ENCODE measurements around the gene TUSC2.

Gene TUSC2

DNA sequence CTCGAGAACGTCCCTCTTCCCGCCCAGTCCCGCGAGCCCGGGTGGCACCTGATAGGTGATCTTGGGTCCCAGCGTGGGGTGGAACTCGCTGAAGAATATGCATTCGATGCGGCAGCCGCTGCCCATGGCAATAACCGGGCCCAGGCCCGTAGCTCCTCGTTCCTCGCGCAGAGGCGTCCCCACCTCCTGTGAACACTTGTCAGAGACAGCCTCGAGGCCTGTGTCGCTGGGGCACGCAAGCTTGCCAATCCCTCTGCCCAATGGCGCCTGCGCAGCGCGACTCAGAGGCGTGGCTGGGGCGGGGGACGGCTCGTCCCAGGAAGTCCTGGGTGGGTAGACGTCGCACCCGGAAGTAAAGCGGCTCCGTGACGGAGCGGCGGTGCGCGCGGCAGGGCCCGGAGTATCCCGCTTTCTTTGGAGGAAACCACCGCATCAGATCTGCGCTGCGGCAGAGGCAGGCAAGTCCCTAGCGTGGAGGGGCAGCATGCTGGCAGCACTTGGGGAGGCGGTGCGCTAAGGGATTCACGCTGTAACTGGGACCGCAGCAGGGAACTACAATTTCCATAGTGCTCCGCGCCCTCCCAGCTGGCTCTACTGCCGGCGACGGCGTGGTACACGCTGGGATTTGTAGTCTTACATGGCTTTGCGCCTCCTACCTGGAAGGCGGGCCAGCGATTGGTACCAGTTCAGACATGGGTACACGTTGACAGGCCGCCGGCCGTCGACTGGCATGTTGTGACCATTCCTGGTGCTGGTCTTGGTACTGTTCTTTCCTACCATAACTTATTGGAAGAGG is 22.7 kb upstream of the TUSC2 start, which contains the start of the genes CYB561D2 and NPRL2:
Gene CYB561D2, plus strand, starts transcription at position 336 of the 796 bp plus-strand sequence. CDS start 572 bp downstream, outside the sequence.
Gene NPRL2, minus strand, starts transcription at position 249 of the 796 bp plus-strand sequence. Its CDS starts 123 bp downstream, at position 126.
- ATAC-seq (ENCODE audit: insufficient read depth, low read depth) = peak; percentile 89
- peaks cover 58% of the 10 kb centered on the region for H3K36me3 ChIP-seq (ENCODE audit: insufficient read depth, low read length)
- H3K27ac ChIP-seq (ENCODE audit: low read length) = peak within 1 kb of the TSS; percentile 93
- H3K79me2 ChIP-seq (ENCODE audit: insufficient read depth, low read length) = peaks cover 51% of the 10 kb centered on the region
- no peaks in the 10 kb centered on the region for H3K27me3 ChIP-seq (ENCODE audit: insufficient read depth, low read length, poor library complexity)
- H2AFZ ChIP-seq (ENCODE audit: low read depth, low read length) = peak within 1 kb of the TSS; percentile 90
- H3K4me1 ChIP-seq (ENCODE audit: insufficient read depth, low read length) = peaks cover 42% of the 10 kb centered on the region
- TF ChIP-seq, protein P1, sequence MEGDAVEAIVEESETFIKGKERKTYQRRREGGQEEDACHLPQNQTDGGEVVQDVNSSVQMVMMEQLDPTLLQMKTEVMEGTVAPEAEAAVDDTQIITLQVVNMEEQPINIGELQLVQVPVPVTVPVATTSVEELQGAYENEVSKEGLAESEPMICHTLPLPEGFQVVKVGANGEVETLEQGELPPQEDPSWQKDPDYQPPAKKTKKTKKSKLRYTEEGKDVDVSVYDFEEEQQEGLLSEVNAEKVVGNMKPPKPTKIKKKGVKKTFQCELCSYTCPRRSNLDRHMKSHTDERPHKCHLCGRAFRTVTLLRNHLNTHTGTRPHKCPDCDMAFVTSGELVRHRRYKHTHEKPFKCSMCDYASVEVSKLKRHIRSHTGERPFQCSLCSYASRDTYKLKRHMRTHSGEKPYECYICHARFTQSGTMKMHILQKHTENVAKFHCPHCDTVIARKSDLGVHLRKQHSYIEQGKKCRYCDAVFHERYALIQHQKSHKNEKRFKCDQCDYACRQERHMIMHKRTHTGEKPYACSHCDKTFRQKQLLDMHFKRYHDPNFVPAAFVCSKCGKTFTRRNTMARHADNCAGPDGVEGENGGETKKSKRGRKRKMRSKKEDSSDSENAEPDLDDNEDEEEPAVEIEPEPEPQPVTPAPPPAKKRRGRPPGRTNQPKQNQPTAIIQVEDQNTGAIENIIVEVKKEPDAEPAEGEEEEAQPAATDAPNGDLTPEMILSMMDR (IDR thresholded peaks at IDR 0.05; ENCODE audit: borderline replicate concordance, extremely low read depth, low read length, poor library complexity, severe bottlenecking) = no peak
- TF ChIP-seq EZH2 (IDR thresholded peaks at IDR 0.05; ENCODE audit: borderline replicate concordance, low read depth, low read length, severe bottlenecking) = no peak
- peak within 1 kb of the TSS; percentile 26 to 76 for H3K4me3 ChIP-seq (ENCODE audit: low read depth in 1 of 2, low read length in 2 of 2)
- H3K4me2 ChIP-seq (ENCODE audit: insufficient read depth, low read length) = peak within 1 kb of the TSS; percentile 89
- H3K9ac ChIP-seq (ENCODE audit: low read depth, low read length) = peak within 1 kb of the TSS; percentile 61
- DNase-seq = peak; percentile 99
- H3K9me3 ChIP-seq (ENCODE audit: insufficient read depth, low read length, severe bottlenecking) = no peaks in the 10 kb centered on the region
- peaks cover 29% of the 10 kb centered on the region for H4K20me1 ChIP-seq (ENCODE audit: insufficient read depth, low read length)

DNA sequence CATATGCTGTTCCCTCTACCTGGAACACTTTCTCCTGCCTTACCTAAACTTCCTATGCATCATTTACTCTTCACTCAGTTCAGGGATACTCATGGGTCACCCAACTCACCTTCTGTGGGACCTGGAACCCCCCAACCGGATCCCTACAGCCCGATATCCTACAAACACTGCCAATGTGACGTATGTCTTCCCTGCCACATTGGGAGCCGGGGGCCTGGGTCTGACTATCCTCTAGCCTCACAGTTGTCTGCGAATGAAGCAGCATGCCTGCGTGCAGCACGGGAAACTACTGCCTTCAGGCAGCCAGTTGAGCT is 22.1 kb upstream of the TUSC2 start:
- peaks cover 53% of the 10 kb centered on the region for H3K36me3 ChIP-seq (ENCODE audit: insufficient read depth, low read length)
- peak overlapping the region; percentile 90 for H2AFZ ChIP-seq (ENCODE audit: low read depth, low read length)

DNA sequence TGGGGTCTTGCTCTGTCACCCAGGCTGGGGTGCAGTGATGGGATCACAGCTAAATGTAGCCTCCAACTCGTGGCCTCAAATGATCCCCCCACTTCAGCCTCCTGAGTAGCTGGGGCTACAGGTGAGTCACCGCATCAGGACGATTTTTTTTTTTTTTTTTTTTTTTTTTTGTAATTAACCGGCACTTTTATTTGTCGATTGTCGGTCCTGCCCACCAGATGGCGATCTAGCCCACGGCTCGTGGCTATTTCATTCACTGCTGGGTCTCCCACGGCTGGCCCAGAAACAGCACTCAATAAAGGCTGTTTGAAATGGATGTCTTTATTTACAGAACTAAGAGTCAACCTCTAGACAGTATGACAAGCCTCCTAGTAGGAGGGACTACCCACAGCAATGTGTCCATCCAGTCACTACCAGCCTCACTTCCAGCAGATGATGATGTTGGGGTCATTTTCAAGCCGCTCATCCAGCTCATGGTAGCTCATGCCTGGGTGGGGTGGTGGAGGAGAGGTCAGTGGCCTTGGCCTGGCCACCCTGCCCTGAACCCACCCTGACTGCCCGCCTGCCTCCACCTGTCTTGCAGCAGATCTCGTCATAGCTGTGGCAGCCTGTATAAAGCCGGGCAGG is 19.3 kb upstream of the TUSC2 start:
- TF ChIP-seq, protein P1 (IDR thresholded peaks at IDR 0.05; ENCODE audit: borderline replicate concordance, extremely low read depth, low read length, poor library complexity, severe bottlenecking) = peak; percentile 67
- no peak for TF ChIP-seq EZH2 (IDR thresholded peaks at IDR 0.05; ENCODE audit: borderline replicate concordance, low read depth, low read length, severe bottlenecking)
- Histone ChIP-seq H3K79me2 (ENCODE audit: insufficient read depth, low read length) (peaks cover 33% of the 10 kb centered on the region), H3K9ac (ENCODE audit: low read depth, low read length) (no peak overlapping the region), H4K20me1 (ENCODE audit: insufficient read depth, low read length) (peaks cover 12% of the 10 kb centered on the region), H3K9me3 (ENCODE audit: insufficient read depth, low read length, severe bottlenecking) (no peaks in the 10 kb centered on the region), H3K4me1 (ENCODE audit: insufficient read depth, low read length) (peaks cover 37% of the 10 kb centered on the region), H3K4me3 (ENCODE audit: low read depth in 1 of 2, low read length in 2 of 2) (no peak overlapping the region), H3K4me2 (ENCODE audit: insufficient read depth, low read length) (no peak overlapping the region), H2AFZ (ENCODE audit: low read depth, low read length) (no peak overlapping the region), H3K27me3 (ENCODE audit: insufficient read depth, low read length, poor library complexity) (no peaks in the 10 kb centered on the region), H3K36me3 (ENCODE audit: insufficient read depth, low read length) (peaks cover 27% of the 10 kb centered on the region), H3K27ac (ENCODE audit: low read length) (no peak overlapping the region)
- DNase-seq (peak; percentile 73), ATAC-seq (ENCODE audit: insufficient read depth, low read depth) (no peak)

More for the DNA sequence above, 22.1 kb upstream of the TUSC2 start:
- no peaks in the 10 kb centered on the region for H3K27me3 ChIP-seq (ENCODE audit: insufficient read depth, low read length, poor library complexity)
- peak overlapping the region; percentile 89 for H3K4me2 ChIP-seq (ENCODE audit: insufficient read depth, low read length)
- no peaks in the 10 kb centered on the region for H3K9me3 ChIP-seq (ENCODE audit: insufficient read depth, low read length, severe bottlenecking)
- peak overlapping the region; percentile 93 for H3K27ac ChIP-seq (ENCODE audit: low read length)
- ATAC-seq (ENCODE audit: insufficient read depth, low read depth) (no peak), DNase-seq (no peak)
- peaks cover 37% of the 10 kb centered on the region for H3K4me1 ChIP-seq (ENCODE audit: insufficient read depth, low read length)
- TF ChIP-seq, protein P1 (IDR thresholded peaks at IDR 0.05; ENCODE audit: borderline replicate concordance, extremely low read depth, low read length, poor library complexity, severe bottlenecking) = no peak
- TF ChIP-seq EZH2 (IDR thresholded peaks at IDR 0.05; ENCODE audit: borderline replicate concordance, low read depth, low read length, severe bottlenecking) = no peak
- peak overlapping the region; percentile 61 for H3K9ac ChIP-seq (ENCODE audit: low read depth, low read length)
- peak overlapping the region; percentile 26 to 76 for H3K4me3 ChIP-seq (ENCODE audit: low read depth in 1 of 2, low read length in 2 of 2)
- H4K20me1 ChIP-seq (ENCODE audit: insufficient read depth, low read length) = peaks cover 24% of the 10 kb centered on the region
- peaks cover 45% of the 10 kb centered on the region for H3K79me2 ChIP-seq (ENCODE audit: insufficient read depth, low read length)

Data from DND-41 (cell line).